HCT116 (cell line): ENCODE results near the gene BMP2K.

ENCODE experiments used
- ATF3 ChIP-seq: IDR thresholded peaks from 2 replicates; pipeline ENCODE4 v1.6.1; 2012
- CBX3 ChIP-seq: IDR thresholded peaks from 2 replicates; pipeline ENCODE4 v1.6.1; 2012; ENCODE audit warnings: low read depth
- CEBPB ChIP-seq: IDR thresholded peaks from 2 replicates; pipeline ENCODE4 v1.6.1; 2012; ENCODE audit warnings: low read depth
- CTCF ChIP-seq, 3 experiments: fragments of 200-600 bp in 1 of 3; sonication (generic) in 1 of 3; IDR thresholded peaks in 2 of 3; conservative IDR thresholded peaks in 1 of 3; 2 replicates each; pipeline ENCODE4 v1.5.1; 2012 to 2017; ENCODE audit warnings: low read depth in 2 of 3, low read length in 2 of 3, antibody characterized with exemption in 1 of 3, borderline replicate concordance in 1 of 3, control low read depth in 1 of 3, mild to moderate bottlenecking in 1 of 3, mixed read lengths in 1 of 3, mixed run types in 1 of 3, moderate library complexity in 1 of 3; ENCODE audit not compliant: insufficient read depth in 1 of 3
- EGR1 ChIP-seq: IDR thresholded peaks from 2 replicates; pipeline ENCODE4 v1.6.1; 2012; ENCODE audit warnings: low read depth
- EZH2 ChIP-seq: fragments of 200-600 bp; sonication (generic); IDR thresholded peaks from 2 replicates; pipeline ENCODE4 v1.6.1; 2017; ENCODE audit warnings: antibody characterized with exemption, mixed run types
- EZH2phosphoT487 ChIP-seq: fragments of 200-600 bp; IDR thresholded peaks from 2 replicates; pipeline ENCODE4 v1.6.1; 2018; ENCODE audit warnings: antibody characterized with exemption, borderline replicate concordance
- JUND ChIP-seq: IDR thresholded peaks from 2 replicates; pipeline ENCODE4 v1.6.1; 2012
- POLR2A ChIP-seq: IDR thresholded peaks from 2 replicates; pipeline ENCODE4 v1.7.0; 2011; ENCODE audit warnings: borderline replicate concordance; ENCODE audit not compliant: insufficient read depth, insufficient read length; ENCODE audit errors: extremely low read depth
- SP1 ChIP-seq: IDR thresholded peaks from 2 replicates; pipeline ENCODE4 v1.6.1; 2012; ENCODE audit warnings: low read depth
- SRF ChIP-seq: IDR thresholded peaks from 2 replicates; pipeline ENCODE4 v1.6.1; 2012; ENCODE audit warnings: low read depth
- ZFX ChIP-seq: fragments of 450-650 bp; IDR thresholded peaks from 2 replicates; pipeline ENCODE4 v1.6.1; 2017
- ZNF274 ChIP-seq: fragments of 200-500 bp; sonication (Bioruptor generic); IDR thresholded peaks from 2 replicates; pipeline ENCODE4 v1.6.1; 2014; ENCODE audit warnings: mild to moderate bottlenecking, low read depth, low read length, inconsistent platforms

- TF ChIP-seq CTCF (IDR thresholded peaks at IDR 0.05 in 2 of 3, conservative IDR thresholded peaks at IDR 0.05 in 1 of 3; ENCODE audit: borderline replicate concordance in 1 of 3, insufficient read depth in 1 of 3, low read depth in 2 of 3, low read length in 2 of 3) (no peak), EZH2 (no peak), SP1 (no peak), POLR2A (no peak), CBX3 (no peak), ZFX (no peak), ATF3 (no peak), ZNF274 (no peak), JUND (no peak), SRF (no peak), CEBPB (no peak), EZH2phosphoT487 (no peak), EGR1 (no peak)
Observed at GRCh38 chr4:78937837-78938236, 161.7 kb downstream of the BMP2K start.
